ENCODE data around the gene COL4A5. TPM values are rescaled to one million over a fixed set of nuclear protein-coding genes. Genes with fewer than 3 reads are reported as not detected.

The COL4A5 gene
- total and polyA plus RNA-seq, 2 donors (not counting 3 experiments of a cell fraction or from before 2014, with no cell fraction given), result 15.4 to 28.8 TPM

- Histone ChIP-seq H3K36me3 (ENCODE audit: control insufficient read depth in 2 of 2, extremely low read depth in 1 of 2, insufficient read depth in 2 of 2, low read length in 2 of 2) (no peaks in the 10 kb centered on the region), H3K27me3 (ENCODE audit: control insufficient read depth in 2 of 2, insufficient read depth in 2 of 2, low read length in 2 of 2) (no peaks in the 10 kb centered on the region), H3K4me2 (ENCODE audit: insufficient read depth, low read length) (no peak overlapping the region), H4K20me1 (replicated peaks; ENCODE audit: control insufficient read depth, extremely low read depth, insufficient read depth, low read length) (no peaks in the 10 kb centered on the region), H2AFZ (ENCODE audit: low read depth, low read length) (no peak overlapping the region), H3K9me3 (replicated peaks; ENCODE audit: control insufficient read depth, insufficient read depth, low read length) (no peaks in the 10 kb centered on the region), H3K27ac (ENCODE audit: insufficient read depth, low read depth, low read length) (no peak overlapping the region), H3K79me2 (ENCODE audit: control insufficient read depth, insufficient read depth, low read length) (no peaks in the 10 kb centered on the region), H3K9me1 (replicated peaks; ENCODE audit: control insufficient read depth, extremely low read depth, insufficient read depth, low read length) (no peaks in the 10 kb centered on the region), H3K9ac (replicated peaks; ENCODE audit: extremely low read depth, insufficient read depth, low read length) (no peak overlapping the region), H3K4me1 (ENCODE audit: control insufficient read depth, extremely low read depth, insufficient read depth, low read length) (no peaks in the 10 kb centered on the region), H3K4me3 (replicated peaks in 1 of 3; ENCODE audit: insufficient read depth in 1 of 3, low read depth in 1 of 3, low read length in 3 of 3) (no peak overlapping the region)
- no peak for TF ChIP-seq EZH2 (IDR thresholded peaks at IDR 0.05; ENCODE audit: borderline replicate concordance, low read depth, low read length, severe bottlenecking)
- no peak for TF ChIP-seq CTCF (IDR thresholded peaks at IDR 0.05; ENCODE audit: extremely low read depth in 1 of 2, insufficient read depth in 1 of 2, low read depth in 1 of 2, low read length in 2 of 2)
- TF ChIP-seq GATA2 (IDR thresholded peaks at IDR 0.05; ENCODE audit: insufficient read depth, insufficient read length, low read depth, low read length), result no peak
- no peak for TF ChIP-seq MAX (IDR thresholded peaks at IDR 0.05; ENCODE audit: insufficient read depth, insufficient read length)
- no peak for TF ChIP-seq FOS (IDR thresholded peaks at IDR 0.05; ENCODE audit: borderline replicate concordance, insufficient read depth, low read length)
- no peak for TF ChIP-seq POLR2A (IDR thresholded peaks at IDR 0.05; ENCODE audit: low read depth, low read length)
- TF ChIP-seq POLR2AphosphoS5 (IDR thresholded peaks at IDR 0.05; ENCODE audit: insufficient read depth, low read depth, low read length), result no peak
- POLR2A ChIA-PET, result no interaction called here
- intact Hi-C loops (cut with micrococcal nuclease), result no loop called here
- DNase-seq (ENCODE audit: low read depth, low spot score) (no peak), FAIRE-seq (no peak)
- CTCF ChIA-PET, result no interaction called here
- dilution Hi-C loops (cut with MboI; ENCODE audit: extremely low pct_ligation_motif_present, low sequenced_read_pairs), result no loop called here
- BruUV-seq (replicated peaks), result no TSS peak
Observed at GRCh38 chrX:108601276-108601675, 161.6 kb downstream of the COL4A5 start.
